Colonic mucosa (tissue), 4 donors: ENCODE data around the gene ARHGAP26. TPM values are rescaled to one million over a fixed set of nuclear protein-coding genes. Genes with fewer than 3 reads are reported as not detected.
A peak's percentile ranks its signal among the peaks of the same experiment; 100 is the strongest.

Experiments
- DNase-seq: peaks from one replicate; pipeline ENCODE4 v3.0.0-alpha.2; 2020
- H3K27ac ChIP-seq: fragments of 200-600 bp; one replicate; pipeline ENCODE4 v1.8.0; 2021
- H3K27me3 ChIP-seq: fragments of 200-600 bp; one replicate; pipeline ENCODE4 v1.8.0; 2021
- H3K36me3 ChIP-seq: fragments of 200-600 bp; one replicate; pipeline ENCODE4 v1.8.0; 2021
- H3K4me1 ChIP-seq: fragments of 200-600 bp; one replicate; pipeline ENCODE4 v1.8.0; 2021; ENCODE audit warnings: mild to moderate bottlenecking
- H3K4me3 ChIP-seq: fragments of 200-600 bp; one replicate; pipeline ENCODE4 v1.8.0; 2021
- H3K9ac ChIP-seq, 2 donors: one replicate each; pipeline ENCODE4 v1.7.0; 2013; ENCODE audit warnings: control low read depth in 2 of 2, low read depth in 2 of 2, low read length in 2 of 2
- H3K9me3 ChIP-seq: fragments of 200-600 bp; one replicate; pipeline ENCODE4 v1.8.0; 2021
- CTCF ChIP-seq: fragments of 200-600 bp; IDR thresholded peaks from one replicate; pipeline ENCODE4 v1.8.0; 2022; ENCODE audit warnings: antibody characterized with exemption, mild to moderate bottlenecking
- intact Hi-C: fragments of 100-400 bp; cut with DNase I; formaldehyde crosslinking; loops from one replicate; pipeline ENCODE4 v1.14.1; 2022
- total RNA-seq, 2 donors: library from RNA; stranded (reverse); fragmentation: NEBNext Ultra II Directional in 1 of 2; extraction: Animal tissue kit (Norgen Biotek cat#: 25700) in 1 of 2; gene quantifications; one replicate each; pipeline ENCODE4 v1.2.1, GENCODE V29; 2021
- donor health status: healthy.
- donor health status: DM: no; HTN: no; CAD: no.
- donor health status: DM: no; HTN: no; CAD: no.

ARHGAP26 gene
- total RNA-seq, 2 donors from 2014 or later = 59.1 to 74.0 TPM

GRCh38 chr5:143128412-143129071, 358.4 kb downstream of the ARHGAP26 start:
- no peaks in the 10 kb centered on the region for H3K27me3 ChIP-seq
- H3K36me3 ChIP-seq = no peaks in the 10 kb centered on the region
- intact Hi-C loops = no loop called here
- H3K9me3 ChIP-seq = no peaks in the 10 kb centered on the region
- no peak for TF ChIP-seq CTCF
- no peak for DNase-seq
- H3K27ac ChIP-seq = peak overlapping the region; percentile 25
- H3K9ac ChIP-seq = no peak overlapping the region
- H3K4me1 ChIP-seq = peaks cover 5% of the 10 kb centered on the region
- no peak overlapping the region for H3K4me3 ChIP-seq

GRCh38 chr5:143129203-143129602, 359.0 kb downstream of the ARHGAP26 start:
- no peaks in the 10 kb centered on the region for H3K36me3 ChIP-seq
- no peak for TF ChIP-seq CTCF
- intact Hi-C loops = no loop called here
- H3K4me3 ChIP-seq = no peak overlapping the region
- H3K9me3 ChIP-seq = no peaks in the 10 kb centered on the region
- no peaks in the 10 kb centered on the region for H3K27me3 ChIP-seq
- H3K9ac ChIP-seq = no peak overlapping the region
- no peak overlapping the region for H3K27ac ChIP-seq
- no peak for DNase-seq
- peaks cover 5% of the 10 kb centered on the region for H3K4me1 ChIP-seq

DNA sequence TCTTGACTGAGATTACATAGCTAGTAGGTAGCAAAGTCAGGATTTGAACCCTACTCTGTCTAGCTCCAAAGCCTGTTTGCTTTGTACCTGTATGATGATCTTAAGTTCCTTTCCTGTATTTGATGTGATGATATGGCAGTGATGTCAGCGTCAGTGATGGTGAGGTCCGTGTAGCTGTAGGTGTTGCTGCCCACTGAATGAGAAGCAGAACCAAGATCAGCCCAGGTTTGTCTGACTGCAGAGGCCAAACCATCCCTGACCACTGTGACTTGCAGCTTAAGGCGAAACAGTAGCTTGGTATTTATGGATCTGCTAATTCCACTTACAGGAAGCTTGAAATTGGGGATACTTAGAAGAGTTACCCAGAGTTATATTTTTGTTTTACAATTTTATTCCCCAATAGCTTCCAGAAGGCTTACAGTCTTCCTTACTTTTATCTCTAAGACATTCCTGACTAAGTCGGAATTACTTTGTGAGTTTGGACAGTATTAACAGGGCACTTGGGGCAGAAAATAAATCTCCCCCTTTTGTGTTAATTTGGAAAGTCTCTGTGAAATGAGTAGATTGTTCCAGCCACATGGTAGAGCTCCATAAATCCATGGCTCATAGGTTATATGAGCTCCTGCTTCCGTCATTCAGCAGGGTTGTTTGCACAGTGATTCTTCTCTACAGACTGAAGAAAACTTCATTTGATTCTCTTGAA, 359.9 kb downstream of the ARHGAP26 start:
- H3K9ac ChIP-seq = no peak overlapping the region
- DNase-seq = no peak

DNA sequence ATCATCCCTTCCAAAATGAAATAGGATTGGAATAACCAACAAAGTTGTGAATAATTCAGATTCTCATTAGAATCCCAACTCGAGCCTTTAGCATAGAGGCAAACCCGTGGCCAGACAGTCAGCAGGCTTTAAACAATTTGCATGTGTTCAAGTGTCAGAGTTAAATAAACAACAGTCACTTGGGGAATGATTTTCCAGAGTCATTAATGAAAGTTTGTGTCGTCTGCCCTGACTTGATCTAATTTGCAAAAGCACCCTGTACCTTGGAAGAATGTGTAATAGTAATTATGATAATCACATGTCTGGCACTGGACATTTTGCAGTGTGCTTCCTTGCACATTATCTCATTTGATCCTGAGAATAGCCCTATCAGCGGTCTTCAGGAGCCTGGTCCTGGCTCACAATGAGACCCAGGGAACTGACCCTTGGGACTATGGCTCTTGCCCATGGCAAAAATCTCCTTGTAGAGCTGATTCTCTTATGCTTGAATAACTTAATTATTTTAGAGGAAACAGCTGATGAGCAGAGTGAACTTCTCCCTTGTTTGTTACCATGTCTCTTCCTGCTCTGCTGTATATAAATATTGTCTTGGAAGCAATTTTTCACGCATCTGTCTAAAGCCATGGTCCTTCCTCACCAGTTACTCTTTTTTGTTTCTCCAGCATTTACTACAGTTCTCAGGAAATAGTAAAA, 360.6 kb downstream of the ARHGAP26 start:
- no peaks in the 10 kb centered on the region for H3K36me3 ChIP-seq
- no peak overlapping the region for H3K27ac ChIP-seq
- no peak for DNase-seq
- peaks cover 5% of the 10 kb centered on the region for H3K4me1 ChIP-seq
- H3K9me3 ChIP-seq = no peaks in the 10 kb centered on the region
- intact Hi-C loops = loop anchor here (10.0 kb wide), 1 partner anchor 86 kb away; no protein-coding TSS in a partner anchor
- no peak overlapping the region for H3K4me3 ChIP-seq
- no peaks in the 10 kb centered on the region for H3K27me3 ChIP-seq
- TF ChIP-seq CTCF = no peak
- no peak overlapping the region for H3K9ac ChIP-seq

More for the DNA sequence above, 359.9 kb downstream of the ARHGAP26 start:
- Histone ChIP-seq H3K4me1 (peaks cover 5% of the 10 kb centered on the region), H3K27me3 (no peaks in the 10 kb centered on the region), H3K36me3 (no peaks in the 10 kb centered on the region), H3K27ac (no peak overlapping the region), H3K4me3 (no peak overlapping the region), H3K9me3 (no peaks in the 10 kb centered on the region)
- intact Hi-C loops = loop anchor here (10.0 kb wide), 1 partner anchor 85 kb away; no protein-coding TSS in a partner anchor
- TF ChIP-seq CTCF = no peak

- no peak for DNase-seq
- H3K9ac ChIP-seq = no peak overlapping the region
- H3K36me3 ChIP-seq = no peaks in the 10 kb centered on the region
- peaks cover 5% of the 10 kb centered on the region for H3K4me1 ChIP-seq
- no peaks in the 10 kb centered on the region for H3K9me3 ChIP-seq
- H3K27me3 ChIP-seq = no peaks in the 10 kb centered on the region
- TF ChIP-seq CTCF = no peak
- intact Hi-C loops = loop anchor here (10.0 kb wide), 1 partner anchor 87 kb away; no protein-coding TSS in a partner anchor
- no peak overlapping the region for H3K4me3 ChIP-seq
- no peak overlapping the region for H3K27ac ChIP-seq
Measured at GRCh38 chr5:143131972-143132371, 361.8 kb downstream of the ARHGAP26 start.
